SK-N-DZ (cell line): ENCODE measurements around the gene CACNA1D.
A peak's percentile ranks its signal among the peaks of the same experiment; 100 is the strongest.

Source experiments
- DNase-seq: peaks from one replicate; pipeline ENCODE4 v3.0.0-alpha.2; 2015; ENCODE audit warnings: low spot score
- small RNA-seq, 2 experiments: library from RNA; depleted of rRNA; stranded (forward); fragments of <200 nt; gene quantifications; one replicate each; pipeline ENCODE3, GENCODE V24; 2014

CACNA1D gene

GRCh38 chr3:53843195-53844177 lies 349.1 kb downstream of the CACNA1D start:
- DNase-seq: no peak

- DNase-seq: no peak
Measured at GRCh38 chr3:53844262-53845102, 350.1 kb downstream of the CACNA1D start.

DNA sequence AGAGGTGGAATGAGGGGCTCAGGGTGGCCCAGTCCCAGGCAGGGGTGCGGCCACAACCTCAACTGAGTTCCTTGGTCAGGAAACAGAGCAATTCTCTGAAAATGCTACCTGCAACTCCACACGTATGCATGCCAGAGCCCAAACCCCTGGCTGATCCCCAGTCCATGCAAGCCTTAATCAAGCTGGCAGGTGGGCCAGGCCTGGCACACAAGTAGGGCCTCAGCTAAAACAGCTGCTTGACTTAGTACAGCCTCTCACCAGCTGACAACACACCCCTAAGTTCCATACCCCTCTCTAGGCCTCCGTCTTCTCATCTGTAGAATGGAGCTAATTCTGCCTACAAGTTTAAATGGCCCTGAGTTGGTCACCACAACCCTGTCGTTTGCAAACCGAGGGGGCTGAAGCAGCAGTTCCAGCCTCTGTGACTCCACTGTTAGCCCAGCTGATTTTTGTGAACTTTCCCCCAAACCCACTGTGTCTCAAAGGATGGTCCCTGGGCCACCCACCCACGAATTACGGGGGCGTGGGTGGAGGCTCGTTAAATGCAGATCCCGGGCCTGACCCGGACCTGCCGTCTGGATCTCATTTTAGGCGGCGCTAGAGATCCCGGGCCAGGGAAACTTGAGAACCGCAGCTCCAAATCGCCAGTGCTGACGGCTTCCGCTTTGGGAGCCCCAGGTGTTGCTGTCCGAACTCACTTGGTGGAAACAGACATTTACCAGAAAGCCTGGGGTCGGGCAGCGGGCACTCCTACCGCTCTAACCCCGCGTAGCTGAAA lies 350.9 kb downstream of the CACNA1D start:
- DNase-seq: peak; percentile 26

DNA sequence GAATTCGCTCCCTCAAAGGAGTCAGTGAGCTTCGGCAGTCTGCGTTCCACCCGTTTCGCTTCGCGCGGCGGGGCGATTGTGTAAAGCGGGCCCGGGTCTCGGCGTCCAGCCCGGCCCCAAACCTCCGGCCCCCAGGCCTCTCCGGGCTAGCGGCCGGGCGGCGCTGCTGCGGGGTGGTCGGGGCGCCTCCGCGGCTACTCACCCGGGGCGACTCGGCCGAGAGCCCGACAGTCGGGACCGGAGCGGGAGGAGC lies 351.4 kb downstream of the CACNA1D start:
- no peak for DNase-seq

DNA sequence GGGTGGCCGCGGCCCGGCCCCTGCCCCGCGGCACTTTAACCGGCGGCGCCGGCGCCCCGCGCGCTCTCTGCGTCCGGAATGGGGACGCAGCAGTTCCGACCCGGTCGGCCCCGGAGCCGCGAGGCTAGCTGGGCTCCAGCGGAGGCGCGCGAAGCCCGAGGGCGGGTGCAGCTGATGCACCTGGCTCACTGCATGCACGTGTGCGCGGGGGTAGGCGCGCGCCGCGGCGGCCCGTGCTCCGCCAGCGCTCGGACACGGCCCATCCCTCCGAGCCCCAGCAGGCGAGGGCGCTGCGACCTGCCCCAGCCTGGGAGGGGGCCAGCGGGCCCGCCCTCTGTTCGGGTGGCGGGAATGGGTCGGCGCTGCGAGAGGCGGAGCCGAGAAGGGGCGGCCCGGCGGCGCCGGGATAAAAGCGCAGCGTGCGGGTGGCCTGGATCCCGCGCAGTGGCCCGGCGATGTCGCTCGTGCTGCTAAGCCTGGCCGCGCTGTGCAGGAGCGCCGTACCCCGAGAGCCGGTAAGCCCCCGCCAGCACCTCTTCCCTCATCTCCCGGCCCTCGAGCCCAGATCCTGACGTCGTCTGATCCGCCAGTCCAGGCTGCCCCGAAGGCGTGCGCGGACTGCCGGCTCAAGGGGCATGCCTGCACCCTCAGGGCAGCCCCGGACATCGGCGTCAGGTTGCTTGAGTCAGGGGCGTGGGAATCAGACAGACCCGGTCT lies 351.9 kb downstream of the CACNA1D start, which contains the start of the genes CHDH and IL17RB:
Gene CHDH, minus strand, starts transcription at position 286 of the 717 bp plus-strand sequence. CDS start 22,411 bp downstream, outside the sequence.
Gene IL17RB, plus strand, starts transcription at position 435 of the 717 bp plus-strand sequence. Its CDS starts 21 bp downstream, at position 456.
- DNase-seq: peak; percentile 60

DNA sequence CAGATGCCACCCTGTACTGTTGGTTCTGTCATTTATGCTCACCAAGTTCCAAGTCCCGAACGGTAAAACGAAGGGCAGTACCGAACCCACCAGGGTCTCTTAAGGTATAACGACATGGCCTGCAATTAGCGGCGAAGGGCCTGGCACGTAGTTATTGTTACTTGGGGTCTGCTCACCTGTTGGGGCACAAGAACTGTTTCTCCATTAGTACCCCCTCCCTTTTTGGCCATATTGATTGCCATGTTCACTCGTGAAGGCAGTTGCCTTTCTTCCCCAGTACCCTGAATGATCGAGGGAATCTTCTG lies 352.4 kb downstream of the CACNA1D start:
- DNase-seq: no peak

DNA sequence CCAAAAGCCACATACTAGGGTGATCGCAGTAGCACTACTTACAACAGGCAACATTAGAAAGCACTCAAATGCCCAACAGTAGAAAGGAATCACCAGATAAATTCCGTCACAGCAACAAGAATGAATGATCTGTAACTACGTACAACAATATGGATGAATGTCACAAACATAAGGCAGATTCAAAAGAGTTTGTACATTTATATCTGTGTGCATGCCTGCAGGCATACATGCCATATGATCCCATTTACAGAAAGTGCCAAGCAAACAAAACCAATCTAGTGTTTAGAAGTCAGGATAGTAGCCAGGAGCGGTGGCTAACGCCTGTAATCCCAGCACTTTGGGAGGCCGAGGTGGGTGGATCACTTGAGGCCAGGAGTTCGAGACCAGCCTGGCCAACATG lies 355.5 kb downstream of the CACNA1D start:
- DNase-seq: no peak

GRCh38 chr3:53850895-53851294 lies 356.5 kb downstream of the CACNA1D start:
- no peak for DNase-seq

- DNase-seq: no peak
Measured at GRCh38 chr3:53856964-53857363, 362.6 kb downstream of the CACNA1D start.

DNA sequence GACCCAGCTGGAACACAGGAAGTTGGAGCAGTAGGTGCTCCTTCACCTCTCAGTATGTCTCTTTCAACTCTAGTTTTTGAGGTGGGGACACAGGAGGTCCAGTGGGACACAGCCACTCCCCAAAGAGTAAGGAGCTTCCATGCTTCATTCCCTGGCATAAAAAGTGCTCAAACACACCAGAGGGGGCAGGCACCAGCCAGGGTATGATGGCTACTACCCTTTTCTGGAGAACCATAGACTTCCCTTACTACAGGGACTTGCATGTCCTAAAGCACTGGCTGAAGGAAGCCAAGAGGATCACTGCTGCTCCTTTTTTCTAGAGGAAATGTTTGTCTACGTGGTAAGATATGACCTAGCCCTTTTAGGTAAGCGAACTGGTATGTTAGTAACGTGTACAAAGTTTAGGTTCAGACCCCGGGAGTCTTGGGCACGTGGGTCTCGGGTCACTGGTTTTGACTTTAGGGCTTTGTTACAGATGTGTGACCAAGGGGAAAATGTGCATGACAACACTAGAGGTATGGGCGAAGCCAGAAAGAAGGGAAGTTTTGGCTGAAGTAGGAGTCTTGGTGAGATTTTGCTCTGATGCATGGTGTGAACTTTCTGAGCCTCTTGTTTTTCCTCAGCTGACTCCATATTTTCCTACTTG lies 363.8 kb downstream of the CACNA1D start:
- DNase-seq: no peak

- no peak for DNase-seq
Measured at GRCh38 chr3:53859178-53859577, 364.8 kb downstream of the CACNA1D start.

- DNase-seq: no peak
Measured at GRCh38 chr3:53860196-53860595, 365.8 kb downstream of the CACNA1D start.

DNA sequence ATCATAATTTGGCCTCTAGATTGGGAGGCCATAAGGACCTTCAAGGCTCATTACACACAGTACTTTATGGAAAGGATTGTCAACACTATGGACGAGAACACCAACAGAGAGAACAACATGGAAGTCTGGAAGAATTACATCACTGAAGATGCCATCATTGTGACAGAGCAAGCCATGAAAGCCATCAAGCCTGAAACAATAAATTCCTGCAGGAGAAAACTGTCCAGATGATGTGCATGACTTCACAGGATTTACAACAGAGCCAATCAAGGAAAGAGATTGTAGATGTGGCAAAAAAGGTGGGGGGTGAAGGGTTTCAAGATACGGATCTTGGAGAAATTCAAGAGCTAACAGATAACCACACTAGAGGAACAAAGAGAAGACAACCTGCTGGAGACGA lies 367.8 kb downstream of the CACNA1D start:
- DNase-seq: no peak

DNA sequence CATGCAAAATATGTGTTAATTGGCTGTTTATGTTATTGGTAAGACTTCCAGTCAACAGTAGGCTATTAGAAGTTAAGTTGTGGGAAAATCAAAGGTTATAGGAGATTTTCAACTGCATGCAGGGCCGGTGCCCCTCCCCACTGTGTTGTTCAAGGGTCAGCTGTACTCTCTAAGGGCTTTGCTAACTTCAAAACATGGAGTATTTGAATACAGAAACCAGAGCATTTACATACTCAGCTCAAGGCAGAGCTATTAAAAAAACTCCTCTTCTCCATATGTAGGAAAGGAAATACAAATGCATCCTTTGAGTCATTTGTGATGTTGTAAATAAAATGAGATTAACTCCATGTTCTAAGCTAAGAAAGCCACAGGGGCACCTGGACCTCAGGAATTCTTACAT lies 368.7 kb downstream of the CACNA1D start:
- no peak for DNase-seq

Small RNA genes lying within 50 kb of the gene (small RNA-seq; reads per million reads assigned to genes)
- 0 reads per million in 2 experiments for gene AC012467.1
- gene RF00154: 38.2 to 328 reads per million in 2 experiments
